Activated T-cell treated with anti-CD3 and anti-CD28 coated beads, Interleukin-2, amount 50 U/mL, for 1 hour (primary cell): ENCODE measurements around the gene AP2A2.

Source experiments
- DNase-seq: peaks from one replicate; pipeline ENCODE4 v3.0.0-alpha.2; 2020

Gene AP2A2

GRCh38 chr11:1044160-1044559 is 118.5 kb downstream of the AP2A2 start:
- DNase-seq: no peak

GRCh38 chr11:1047595-1048156 is 122.0 kb downstream of the AP2A2 start:
- peak; percentile 2 for DNase-seq

- DNase-seq: no peak
These were observed 122.9 kb downstream of the AP2A2 start for GRCh38 chr11:1048375-1049070.

- DNase-seq: no peak
These were observed 123.4 kb downstream of the AP2A2 start for GRCh38 chr11:1049071-1049405.

GRCh38 chr11:1049431-1049891 is 123.8 kb downstream of the AP2A2 start:
- no peak for DNase-seq

- DNase-seq: no peak
These were observed 124.4 kb downstream of the AP2A2 start for GRCh38 chr11:1049911-1050580.

- DNase-seq: peak; percentile 78
These were observed 125.1 kb downstream of the AP2A2 start for GRCh38 chr11:1050581-1051355.

GRCh38 chr11:1051356-1052132 is 125.9 kb downstream of the AP2A2 start:
- DNase-seq: no peak

- no peak for DNase-seq
These were observed 126.7 kb downstream of the AP2A2 start for GRCh38 chr11:1052133-1053011.

GRCh38 chr11:1053121-1053901 is 127.6 kb downstream of the AP2A2 start:
- no peak for DNase-seq

- peak; percentile 10 for DNase-seq
These were observed 128.8 kb downstream of the AP2A2 start for GRCh38 chr11:1054143-1055108.

- peak; percentile 9 for DNase-seq
These were observed 129.5 kb downstream of the AP2A2 start for GRCh38 chr11:1055109-1055703.

GRCh38 chr11:1055990-1056771 is 130.5 kb downstream of the AP2A2 start:
- DNase-seq: no peak

GRCh38 chr11:1057806-1058205 is 132.1 kb downstream of the AP2A2 start:
- no peak for DNase-seq

GRCh38 chr11:1059759-1060158 is 134.1 kb downstream of the AP2A2 start:
- DNase-seq: no peak

- DNase-seq: no peak
These were observed 134.7 kb downstream of the AP2A2 start for GRCh38 chr11:1060410-1060809.

GRCh38 chr11:1060852-1061616 is 135.4 kb downstream of the AP2A2 start:
- DNase-seq: no peak
